Fibroblast of lung (primary cell): ENCODE results near the gene LTB.
A peak's percentile ranks its signal among the peaks of the same experiment; 100 is the strongest.

Experiments used
- EZH2 ChIP-seq: IDR thresholded peaks from 2 replicates; pipeline ENCODE4 v1.5.1; 2012; ENCODE audit warnings: low read length, control low read depth, mild to moderate bottlenecking; ENCODE audit errors: missing control alignments
- TF ChIP-seq, protein P1 (sequence below), 2 donors: IDR thresholded peaks in 1 of 2; conservative IDR thresholded peaks in 1 of 2; 1 replicate in 1 of 2; 2 replicates in 1 of 2; pipeline ENCODE4 v1.5.1; 2011 to 2012; ENCODE audit warnings: low read length in 2 of 2, control low read depth in 1 of 2, inconsistent platforms in 1 of 2, low read depth in 1 of 2, mild to moderate bottlenecking in 1 of 2

DNA sequence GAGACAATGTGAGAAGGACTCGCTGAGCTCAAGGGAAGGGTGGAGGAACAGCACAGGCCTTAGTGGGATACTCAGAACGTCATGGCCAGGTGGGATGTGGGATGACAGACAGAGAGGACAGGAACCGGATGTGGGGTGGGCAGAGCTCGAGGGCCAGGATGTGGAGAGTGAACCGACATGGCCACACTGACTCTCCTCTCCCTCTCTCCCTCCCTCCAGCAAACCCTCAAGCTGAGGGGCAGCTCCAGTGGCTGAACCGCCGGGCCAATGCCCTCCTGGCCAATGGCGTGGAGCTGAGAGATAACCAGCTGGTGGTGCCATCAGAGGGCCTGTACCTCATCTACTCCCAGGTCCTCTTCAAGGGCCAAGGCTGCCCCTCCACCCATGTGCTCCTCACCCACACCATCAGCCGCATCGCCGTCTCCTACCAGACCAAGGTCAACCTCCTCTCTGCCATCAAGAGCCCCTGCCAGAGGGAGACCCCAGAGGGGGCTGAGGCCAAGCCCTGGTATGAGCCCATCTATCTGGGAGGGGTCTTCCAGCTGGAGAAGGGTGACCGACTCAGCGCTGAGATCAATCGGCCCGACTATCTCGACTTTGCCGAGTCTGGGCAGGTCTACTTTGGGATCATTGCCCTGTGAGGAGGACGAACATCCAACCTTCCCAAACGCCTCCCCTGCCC, 5.2 kb downstream of the LTB start:
- TF ChIP-seq, protein P1, sequence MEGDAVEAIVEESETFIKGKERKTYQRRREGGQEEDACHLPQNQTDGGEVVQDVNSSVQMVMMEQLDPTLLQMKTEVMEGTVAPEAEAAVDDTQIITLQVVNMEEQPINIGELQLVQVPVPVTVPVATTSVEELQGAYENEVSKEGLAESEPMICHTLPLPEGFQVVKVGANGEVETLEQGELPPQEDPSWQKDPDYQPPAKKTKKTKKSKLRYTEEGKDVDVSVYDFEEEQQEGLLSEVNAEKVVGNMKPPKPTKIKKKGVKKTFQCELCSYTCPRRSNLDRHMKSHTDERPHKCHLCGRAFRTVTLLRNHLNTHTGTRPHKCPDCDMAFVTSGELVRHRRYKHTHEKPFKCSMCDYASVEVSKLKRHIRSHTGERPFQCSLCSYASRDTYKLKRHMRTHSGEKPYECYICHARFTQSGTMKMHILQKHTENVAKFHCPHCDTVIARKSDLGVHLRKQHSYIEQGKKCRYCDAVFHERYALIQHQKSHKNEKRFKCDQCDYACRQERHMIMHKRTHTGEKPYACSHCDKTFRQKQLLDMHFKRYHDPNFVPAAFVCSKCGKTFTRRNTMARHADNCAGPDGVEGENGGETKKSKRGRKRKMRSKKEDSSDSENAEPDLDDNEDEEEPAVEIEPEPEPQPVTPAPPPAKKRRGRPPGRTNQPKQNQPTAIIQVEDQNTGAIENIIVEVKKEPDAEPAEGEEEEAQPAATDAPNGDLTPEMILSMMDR (conservative IDR thresholded peaks at IDR 0.05 in 1 of 2, IDR thresholded peaks at IDR 0.05 in 1 of 2; ENCODE audit: low read depth in 1 of 2, low read length in 2 of 2), result no peak
- peak; percentile 32 for TF ChIP-seq EZH2
